Middle frontal gyrus (tissue), 1 donor: ENCODE measurements around the gene PTRH1.

ENCODE experiments used
- DNase-seq: peaks from one replicate; pipeline ENCODE4 v3.0.0-alpha.2; 2015; ENCODE audit warnings: low spot score; ENCODE audit errors: extremely low spot score

Gene PTRH1

DNA sequence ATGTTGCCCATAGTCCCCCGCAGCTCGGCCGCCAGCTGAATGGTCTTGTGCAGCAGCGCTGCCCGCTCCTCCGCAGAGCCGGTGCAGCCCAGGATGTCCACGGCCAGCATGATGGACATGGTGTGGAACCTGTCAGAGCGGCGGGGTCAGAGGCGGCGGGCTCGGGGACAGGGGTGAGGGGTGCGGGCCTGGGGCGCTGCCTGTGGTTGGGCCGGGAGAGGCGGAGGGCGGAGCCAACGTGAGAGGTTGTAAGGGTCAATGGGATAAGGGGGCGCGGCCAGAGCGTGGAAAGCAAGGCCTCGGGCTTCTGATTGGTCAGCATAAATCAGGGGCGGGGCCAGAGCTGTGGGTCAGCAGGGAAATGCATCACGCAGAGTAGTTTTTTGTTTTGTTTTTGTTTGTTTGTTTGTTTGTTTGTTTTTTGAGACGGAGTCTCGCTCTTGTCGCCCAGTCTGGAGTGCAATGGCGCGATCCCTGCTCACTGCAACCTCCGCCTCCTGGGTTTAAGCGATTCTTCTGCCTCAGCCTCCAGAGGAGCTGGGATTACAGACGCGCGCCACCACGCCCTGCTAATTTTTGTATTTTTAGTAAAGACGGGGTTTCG, 26.5 kb upstream of the PTRH1 start:
- DNase-seq = peak; percentile 42

DNA sequence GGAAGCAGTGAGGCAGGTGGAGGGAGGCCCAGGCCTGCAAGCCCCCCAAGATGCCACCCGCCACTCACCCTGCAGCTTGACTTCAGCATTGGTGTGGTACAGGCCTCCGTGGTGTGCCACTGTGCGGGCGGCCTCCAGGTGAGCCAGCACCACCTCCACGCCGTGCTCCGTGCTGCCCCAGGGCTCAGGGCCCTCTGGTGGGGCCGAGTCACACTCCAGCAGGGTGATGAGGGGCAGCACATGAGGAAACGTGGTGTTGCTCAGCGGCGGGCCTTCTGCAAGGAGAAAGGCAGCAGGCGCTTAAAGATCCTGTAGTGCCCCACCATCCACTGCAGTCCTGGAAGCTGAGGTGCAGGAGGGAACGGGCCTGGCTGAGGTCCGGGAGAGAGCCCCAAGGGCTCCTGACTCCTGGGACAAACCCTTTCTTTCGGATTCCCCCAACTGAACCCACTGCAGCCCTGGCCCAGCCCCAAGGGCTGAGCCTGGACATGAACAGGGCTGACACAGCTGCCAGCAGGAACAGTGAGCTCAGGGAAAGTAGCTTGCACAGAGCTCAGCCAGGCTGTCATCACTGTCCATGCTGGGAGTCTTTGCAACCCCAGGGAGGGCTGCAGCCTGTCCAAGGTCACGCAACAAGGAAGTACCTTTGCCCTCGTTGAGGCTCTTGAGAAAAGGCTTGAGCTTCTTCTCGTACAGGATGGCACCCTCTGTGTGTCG, 24.3 kb upstream of the PTRH1 start:
- DNase-seq = no peak

DNA sequence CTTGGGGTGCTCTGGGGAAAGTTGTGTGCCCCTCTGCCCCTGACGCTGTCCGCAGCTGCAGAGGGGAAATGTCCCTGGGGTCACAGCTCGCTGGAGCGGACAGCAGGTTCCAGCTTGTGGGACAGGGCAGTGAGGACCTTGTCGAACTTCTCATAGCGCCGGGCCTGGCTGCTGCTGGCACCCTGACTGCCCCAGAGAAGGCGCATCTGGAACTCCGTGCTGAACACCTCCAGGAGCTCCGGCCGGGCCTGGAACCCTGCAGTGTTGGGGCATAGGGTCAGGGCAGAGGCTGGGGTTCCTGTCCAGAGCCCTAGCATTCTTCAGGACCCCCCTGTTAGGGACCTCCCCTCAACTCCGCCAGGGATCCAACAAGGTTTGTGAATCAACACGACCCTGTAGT, 23.2 kb upstream of the PTRH1 start:
- DNase-seq = no peak

DNA sequence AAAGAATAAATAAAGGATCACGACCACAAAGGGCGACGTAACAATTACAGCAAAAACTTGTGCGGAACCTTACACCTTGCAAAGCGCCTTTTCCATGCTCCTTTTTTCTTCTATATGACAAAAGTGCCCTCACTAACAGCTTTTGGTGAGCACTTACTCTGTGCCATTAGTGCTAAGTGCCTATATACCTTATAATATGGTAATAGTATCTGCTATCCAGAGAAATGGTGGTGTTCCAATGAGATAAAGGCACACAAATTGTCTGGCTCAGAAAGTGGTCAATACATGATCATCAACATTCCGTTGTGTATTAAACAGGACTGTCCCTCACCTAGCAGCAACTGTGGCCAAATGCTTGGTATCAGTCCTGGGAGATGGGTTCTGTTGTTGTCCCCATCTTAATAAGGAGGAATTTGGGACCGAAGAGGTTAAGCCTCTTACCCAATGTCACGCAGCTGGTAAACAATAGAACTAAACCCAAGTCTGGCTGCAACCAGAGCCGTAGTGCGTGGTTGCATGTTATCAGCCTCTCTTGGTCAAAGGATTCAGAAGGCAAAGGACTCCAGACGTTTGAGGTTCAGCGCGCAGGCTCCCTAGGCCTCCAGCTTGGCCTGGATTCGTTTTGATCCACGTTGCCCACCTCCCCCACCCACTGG, 20.2 kb upstream of the PTRH1 start:
- no peak for DNase-seq

DNA sequence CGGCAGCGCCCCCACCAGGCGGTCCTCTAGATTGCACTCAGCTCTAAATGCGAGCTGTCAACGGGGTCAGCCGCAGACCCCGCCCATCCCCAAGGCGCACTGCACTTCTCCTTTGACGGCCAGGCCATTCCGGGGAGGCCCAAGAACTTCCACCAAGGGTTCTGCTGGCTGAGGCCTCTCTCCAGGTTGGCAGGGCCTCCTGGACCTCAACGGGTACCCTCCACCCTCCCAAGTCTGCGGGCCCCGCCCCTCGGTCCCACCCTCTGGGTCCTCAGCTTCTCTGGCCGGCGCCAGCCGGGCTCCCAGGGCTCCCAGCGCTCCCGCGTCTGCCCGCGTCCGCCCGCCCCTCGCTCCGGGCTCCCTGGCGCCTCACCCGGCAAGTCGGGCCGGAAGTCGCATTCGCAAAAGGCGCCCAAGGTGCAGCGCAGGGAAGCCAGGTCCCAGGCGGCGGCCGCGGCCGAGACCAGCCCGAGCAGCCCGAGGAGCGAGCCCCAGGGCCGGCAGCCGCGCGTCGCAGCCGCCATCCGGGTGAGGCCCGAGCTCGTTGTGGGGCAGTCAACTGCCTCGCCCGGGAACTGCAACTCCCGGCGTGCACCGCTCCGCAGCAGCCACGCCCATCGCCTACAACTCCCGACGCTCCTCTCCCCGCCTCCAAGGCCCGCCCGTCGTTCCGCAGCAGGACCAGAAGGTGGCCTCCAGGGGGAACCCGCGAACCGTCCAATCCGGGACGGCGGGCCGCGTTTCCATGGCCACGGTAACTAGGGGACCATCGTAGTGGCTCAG, 19.5 kb upstream of the PTRH1 start, which contains the start of gene TOR2A:
TSS of gene TOR2A (minus strand) at position 548 of the 783 bp plus-strand sequence. CDS start at position 524, 24 bp downstream.
- peak; percentile 96 for DNase-seq

DNA sequence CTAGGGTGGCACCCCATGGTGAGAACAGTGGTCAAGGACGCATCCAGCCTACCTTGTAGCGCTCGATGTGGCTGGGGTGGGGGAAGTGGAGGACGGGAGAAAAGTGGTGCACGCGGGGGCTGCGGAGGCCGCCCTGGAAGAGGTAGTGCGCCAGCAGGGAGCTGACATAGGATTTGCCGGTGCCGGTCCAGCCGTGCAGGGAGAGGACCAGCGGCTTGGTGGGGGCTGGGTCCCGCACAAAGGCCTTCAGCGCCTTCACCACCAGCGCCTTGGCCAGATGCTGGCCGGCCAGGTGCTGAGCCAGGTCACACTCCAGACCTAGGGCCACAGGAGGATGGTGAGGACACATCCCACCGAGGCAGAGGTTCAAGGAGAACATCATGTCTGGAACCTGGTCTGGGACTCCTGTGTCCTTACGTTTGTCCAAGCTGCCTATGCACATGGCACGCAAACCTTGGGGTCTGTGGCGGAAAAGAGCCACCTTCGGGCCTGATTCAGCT, 18.8 kb upstream of the PTRH1 start:
- no peak for DNase-seq

DNA sequence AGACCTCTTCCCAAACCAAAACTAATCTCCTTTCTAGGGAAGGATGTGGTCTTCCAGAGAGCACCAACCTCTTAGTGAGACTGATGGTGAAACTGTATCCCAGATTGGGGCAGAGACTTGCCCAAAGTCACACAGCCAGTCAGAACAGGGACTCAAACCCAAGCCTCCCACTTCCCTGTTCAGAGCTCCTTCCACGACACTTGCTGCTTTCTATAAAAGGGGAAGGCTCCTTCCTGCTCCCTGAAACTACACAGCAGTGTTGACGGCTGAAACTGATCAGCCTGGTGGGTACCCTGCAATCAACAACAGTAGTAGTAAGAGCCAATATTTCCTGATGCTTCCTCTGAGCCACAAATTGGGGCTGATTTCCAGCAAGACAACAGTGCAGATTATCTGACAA, 18.2 kb upstream of the PTRH1 start:
- DNase-seq = no peak

DNA sequence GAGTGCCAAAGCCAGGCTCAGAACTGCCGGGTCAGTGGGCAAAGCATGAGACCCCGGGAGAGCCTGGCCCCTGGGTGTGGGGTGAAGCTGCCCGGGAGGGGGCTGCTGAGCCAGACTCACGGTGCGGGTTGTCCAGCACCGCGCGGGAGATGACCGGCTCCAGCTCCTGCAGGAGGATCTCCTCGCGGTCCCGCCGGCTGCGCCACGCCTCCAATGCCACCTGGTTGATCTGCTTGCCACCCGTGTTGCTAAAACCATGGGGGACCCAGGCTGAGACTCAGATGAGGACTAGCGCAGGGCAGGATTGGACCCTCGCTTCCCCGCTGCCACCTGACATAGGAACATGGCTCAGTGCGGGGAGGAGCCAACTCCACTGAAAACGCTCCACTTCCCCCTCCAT, 17.0 kb upstream of the PTRH1 start:
- DNase-seq = no peak

DNA sequence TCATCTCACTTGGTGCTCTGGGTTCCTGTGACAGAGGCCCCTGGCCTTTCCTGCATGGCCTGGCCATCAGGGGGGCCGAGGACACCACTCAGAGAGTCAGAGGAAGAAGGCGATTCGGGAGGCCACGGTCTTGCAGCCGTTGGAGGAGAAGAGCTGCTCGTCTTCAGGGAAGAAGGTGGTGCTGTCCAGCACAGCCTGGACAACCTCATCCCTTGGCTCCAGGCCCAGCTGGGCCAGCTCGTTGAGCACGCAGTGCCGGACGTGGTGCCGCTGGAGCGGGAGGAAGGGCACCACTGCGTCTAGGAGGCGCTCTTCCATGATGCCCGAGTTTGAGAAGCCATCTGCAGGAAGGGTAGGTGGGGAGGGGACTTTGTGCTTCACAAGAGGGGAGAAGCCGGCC, 16.5 kb upstream of the PTRH1 start:
- DNase-seq = no peak

DNA sequence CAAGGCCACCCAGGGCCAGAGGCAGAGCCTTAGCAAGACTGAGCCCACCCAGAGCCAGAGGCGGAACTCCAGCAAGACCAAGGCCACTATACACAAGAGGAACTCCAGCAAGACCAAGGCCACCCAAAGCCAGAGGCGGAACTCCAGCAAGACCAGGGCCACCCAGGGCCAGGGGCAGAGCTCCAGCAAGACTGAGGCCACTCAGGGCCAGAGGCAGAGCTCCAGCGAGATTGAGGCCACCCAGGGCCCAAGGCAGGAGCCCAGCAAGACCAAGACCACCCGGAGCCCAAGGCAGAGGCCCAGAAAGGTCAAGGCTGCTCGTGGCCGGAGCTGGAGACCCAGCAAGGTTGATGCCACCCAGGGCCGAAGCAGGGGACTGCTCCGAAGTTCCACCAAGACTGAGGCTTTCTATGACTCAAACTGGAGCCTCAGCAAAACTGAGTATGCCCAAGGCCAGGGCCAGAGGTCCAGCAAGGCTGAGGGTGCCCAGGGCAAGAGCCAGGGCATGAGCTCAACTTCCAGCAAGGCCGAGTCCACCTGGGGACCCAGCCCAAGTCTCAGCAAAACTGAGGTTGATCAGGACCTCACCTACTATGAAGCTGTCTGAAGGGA, 15.4 kb upstream of the PTRH1 start:
- DNase-seq = no peak

DNA sequence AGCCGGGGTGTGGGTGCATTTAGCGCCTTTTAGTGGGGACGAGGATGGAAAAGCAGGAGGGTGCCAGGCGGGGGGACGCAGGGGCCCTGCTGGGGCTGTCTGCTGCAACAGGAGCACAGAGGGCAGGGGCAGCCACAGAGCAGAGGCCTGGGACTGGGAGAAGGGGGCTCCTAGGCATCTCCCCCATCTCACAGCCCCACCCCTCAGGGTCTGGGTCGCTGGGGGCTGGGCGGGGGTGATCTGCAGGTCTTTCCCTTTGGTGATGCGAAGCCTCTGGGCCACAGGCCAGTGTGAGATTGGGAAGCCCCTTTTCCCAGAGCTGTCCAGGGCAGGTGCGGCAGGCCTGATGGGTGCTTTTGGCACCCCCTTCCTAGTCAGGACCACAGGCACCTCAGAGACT, 14.8 kb upstream of the PTRH1 start:
- DNase-seq = no peak

DNA sequence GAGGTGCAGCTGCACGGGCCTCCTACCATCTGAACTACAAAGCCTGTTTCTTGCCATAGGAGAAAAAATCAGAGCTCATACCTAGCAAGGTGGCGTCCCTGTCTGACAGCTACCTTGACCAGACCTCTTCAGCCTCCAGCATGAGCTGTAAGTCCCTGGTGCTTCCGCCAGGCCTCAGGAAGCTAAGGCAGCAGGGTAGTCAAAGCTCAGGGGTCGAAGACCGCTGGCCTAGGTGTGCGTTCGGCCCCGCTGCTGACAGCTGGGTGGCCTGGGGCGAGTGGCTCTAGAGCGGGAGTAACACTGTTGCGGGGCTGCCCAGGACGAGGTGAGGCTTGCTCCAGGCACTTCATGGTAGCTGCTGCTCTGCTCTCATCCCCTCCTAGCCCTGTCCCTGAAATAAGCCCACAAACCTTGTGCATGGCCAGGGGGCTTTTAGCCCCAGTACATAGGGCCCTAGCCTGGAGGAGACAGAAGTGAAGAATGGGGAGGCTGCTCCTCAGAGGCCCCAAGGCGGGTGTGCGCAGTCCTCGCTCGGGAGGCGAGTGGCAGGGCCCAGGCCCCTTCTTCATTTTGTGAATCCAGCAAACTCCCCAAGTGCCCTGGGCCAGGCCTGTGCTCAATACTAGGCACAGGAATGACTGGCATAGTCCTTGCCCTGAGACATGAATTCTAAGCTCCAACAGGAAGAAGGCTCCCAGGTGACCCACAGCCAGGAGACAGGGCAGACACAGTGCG, 14.2 kb upstream of the PTRH1 start:
- DNase-seq = no peak

DNA sequence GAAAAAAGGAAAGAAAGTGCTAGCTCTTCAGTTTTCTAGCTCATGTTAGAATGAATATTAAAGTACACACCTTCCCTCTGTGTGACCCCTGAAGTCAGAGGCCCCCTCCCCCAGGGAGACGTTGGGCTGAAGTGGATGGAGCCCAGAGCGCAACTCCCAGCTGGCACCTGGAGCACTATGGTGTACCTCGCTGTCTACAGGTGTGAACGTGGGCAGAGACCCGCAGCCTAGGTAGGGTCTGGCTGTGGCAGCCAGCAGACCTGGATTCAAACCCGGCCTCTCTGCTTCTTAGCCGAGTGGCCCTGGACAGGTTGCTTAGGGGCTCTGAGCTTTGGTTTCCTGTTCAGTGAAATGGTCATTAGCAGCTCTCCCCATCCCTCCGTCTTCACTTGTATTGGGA, 13.3 kb upstream of the PTRH1 start:
- DNase-seq = no peak

DNA sequence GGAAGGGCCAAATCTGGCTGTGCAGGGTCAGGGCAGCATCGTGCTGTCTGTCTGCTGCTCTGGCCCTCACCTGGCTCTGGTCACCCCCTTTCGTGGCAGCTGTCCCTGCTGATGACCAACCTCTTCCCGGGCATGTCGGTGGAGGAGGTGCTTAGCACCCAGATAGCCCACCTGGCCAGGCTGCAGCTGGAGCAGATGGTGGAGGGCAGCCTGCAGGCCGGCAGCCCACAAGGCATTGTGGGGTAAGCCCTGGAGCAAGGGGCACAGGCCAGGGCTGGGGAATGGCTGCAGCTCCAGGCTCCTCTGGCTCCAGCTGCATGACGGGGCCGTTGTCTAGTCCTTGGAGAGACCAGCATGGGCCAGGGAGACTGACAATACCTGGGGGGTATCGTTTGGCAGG, 11.4 kb upstream of the PTRH1 start:
- no peak for DNase-seq

DNA sequence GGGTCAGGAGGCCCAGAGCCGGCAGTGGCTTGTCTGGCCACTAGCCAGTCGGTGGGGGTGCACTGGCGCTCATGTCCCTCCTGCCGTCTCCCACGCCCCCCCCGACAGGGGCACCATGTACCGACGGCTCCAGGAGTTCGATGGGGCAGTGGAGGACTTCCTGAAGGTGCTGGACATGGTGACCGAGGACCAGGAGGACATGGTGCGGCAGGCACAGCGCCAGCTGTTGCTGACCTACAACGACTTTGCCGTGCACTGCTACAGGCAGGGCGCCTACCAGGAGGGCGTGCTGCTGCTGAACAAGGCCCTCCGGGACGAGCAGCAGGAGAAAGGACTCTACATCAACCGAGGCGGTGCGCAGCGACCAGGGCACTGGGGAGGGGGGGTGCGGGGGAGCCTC, 8.5 kb upstream of the PTRH1 start:
- no peak for DNase-seq

DNA sequence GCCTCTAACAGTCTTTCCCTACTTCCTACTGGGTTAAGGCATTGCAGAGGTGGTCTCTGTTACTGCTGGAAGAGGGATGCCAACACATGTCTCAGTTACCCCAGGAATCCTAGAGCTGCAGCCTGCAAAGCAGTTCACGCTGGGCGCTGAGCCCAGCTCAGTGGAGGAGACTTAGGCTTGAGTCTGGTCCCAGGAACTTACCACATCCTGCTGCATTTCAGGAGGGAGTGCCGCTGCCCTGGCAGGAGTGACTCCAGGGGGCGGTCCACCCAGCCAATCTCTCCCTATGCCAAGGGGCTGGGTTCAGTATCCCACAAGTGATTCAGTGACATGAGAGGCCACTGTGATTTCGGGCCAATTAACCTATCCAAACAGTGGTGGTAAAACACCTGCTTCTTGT, 8.0 kb upstream of the PTRH1 start:
- no peak for DNase-seq

DNA sequence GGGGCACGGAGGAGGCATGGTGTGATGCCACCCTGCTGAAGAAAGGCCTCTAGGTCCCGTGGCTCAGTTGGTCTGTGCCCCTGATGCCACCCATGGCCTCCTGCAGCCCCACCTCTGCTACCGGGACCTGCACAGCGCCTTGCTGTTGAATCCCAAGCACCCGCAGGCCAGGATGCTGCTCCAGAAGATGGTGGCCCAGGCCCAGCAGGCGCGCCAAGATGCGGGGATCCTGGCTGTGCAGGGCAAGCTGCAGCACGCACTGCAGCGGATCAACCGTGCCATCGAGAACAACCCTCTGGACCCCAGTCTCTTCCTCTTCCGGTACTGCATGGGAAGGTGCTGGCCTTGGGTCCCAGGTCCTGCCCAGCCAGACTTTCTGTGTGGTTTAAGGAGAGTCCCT, 7.5 kb upstream of the PTRH1 start:
- DNase-seq = no peak

DNA sequence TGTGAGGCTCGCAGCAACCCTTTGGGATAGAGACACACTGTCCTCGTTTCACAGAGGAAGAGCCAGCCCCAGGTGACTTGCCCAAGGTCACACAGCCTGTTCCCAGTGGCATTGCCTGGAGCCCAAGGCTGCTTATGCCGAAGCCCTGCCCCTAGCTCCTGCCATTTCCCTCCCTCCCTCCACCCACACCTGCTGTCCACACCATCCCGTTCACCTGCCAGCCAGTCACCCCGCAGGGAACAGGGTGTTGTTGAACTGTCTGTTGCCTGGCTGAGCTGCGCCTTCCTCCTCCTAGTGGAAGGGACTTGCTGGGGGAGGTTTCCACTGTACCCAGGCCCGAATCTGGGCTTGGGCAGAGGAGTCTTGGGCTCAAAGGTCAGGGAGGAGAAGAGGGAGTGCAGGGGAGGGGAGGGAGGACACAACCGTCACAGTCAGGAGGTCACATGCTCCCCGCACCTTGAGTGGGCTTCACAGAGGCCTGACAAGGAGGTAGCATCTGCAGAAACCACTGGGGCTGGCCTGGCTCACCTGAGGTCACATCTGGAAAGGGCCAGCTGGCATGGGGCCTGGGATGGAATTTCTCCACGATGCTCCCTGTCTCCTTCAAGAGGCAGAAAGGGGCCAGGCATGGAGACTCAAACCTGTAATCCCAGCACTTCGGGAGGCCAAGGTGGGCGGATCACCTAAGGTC, 6.7 kb upstream of the PTRH1 start:
- no peak for DNase-seq

DNA sequence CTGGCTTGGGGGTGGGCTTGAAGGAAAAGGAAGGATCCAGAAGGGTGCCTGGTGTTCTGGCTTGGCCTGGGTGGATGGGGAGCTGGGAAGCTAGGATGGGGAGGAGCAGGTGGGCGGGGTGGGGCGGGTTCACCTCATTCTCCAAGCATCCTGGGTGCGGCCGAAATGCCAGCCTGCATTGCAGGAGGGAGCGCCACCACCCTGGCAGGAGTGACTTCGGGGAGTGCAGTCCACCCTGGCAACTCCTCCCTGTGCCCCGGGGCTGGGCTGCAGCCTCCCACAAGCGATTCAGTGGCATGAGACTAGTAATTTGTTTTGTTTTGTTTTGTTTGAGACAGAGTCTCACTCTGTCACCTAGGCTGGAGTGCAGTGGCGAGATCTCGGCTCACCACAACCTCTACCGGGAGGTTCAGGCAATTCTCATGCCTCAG, 5.9 kb upstream of the PTRH1 start:
- DNase-seq = no peak

DNA sequence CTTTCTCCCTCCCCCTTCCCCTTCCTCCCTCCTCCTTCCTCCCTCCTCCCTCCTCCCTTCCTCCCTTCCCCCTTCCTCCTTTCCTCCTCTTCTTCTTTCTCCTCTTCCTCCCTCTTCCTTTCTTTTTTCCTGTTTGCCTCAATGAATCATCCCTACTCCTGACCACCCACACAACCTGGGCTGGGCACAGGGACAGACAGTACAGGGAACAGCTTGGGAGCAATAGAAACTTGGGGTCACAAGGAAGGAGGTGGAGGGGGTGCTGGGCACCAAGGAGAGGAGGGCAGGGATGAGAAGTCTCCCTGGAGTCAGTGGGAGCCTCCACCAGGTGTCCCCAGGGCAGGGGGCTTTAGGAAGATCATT, 5.4 kb upstream of the PTRH1 start:
- no peak for DNase-seq
